ENCODE results near the gene EFCAB6.

Gene EFCAB6

DNA sequence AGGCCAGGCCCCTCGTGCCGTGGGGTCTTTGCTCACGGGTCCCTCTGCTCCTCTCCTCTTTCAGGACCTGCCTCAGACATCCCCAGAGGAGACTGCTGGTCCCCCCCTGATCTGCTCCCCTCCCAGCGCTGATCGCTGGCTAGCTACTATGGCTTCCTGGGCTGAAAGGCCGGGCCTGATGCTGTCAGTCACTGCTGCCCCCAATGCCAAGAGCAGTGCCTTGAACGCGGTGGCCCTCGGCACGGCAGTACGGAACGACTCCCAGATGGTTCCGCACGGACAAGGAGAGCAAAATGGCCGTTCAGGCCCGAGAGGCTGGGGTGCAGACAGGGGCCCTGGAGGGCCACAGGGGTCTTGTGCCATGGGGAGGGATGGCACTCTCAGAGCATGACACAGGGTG is 28.7 kb upstream of the EFCAB6 start:
- Mint-ChIP-seq H3K27ac (no peak overlapping the region), H3K27me3 (no peaks in the 10 kb centered on the region), H3K9me3 (no peaks in the 10 kb centered on the region), H3K36me3 (ENCODE audit: low read depth) (no peaks in the 10 kb centered on the region), H3K4me3 (no peak overlapping the region), H3K4me1 (ENCODE audit: low read depth) (peaks cover 5% of the 10 kb centered on the region)
- intact Hi-C loops (cut with micrococcal nuclease): no loop called here

DNA sequence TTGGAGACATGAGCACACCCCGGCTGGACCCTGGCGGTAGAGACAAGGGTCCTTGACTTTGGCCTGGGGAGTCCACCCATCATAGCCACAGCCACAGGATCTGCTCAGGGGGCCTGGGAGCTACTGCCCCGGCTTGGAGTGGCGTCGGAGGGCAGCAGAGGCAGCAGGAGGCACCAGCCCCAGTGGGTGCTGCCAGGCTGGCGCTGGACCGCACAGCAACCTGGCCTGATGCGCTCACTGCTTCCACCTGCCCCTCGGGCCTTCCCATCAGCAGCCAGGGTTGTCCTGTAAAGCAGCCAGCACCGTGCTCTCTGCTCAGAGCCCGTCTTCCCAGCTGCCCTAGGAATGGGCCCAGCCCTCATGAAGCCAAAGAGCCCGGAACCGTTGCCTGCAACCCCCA is 28.3 kb upstream of the EFCAB6 start:
- Mint-ChIP-seq H3K27ac (no peak overlapping the region), H3K36me3 (ENCODE audit: low read depth) (no peaks in the 10 kb centered on the region), H3K27me3 (peaks cover 3% of the 10 kb centered on the region)

DNA sequence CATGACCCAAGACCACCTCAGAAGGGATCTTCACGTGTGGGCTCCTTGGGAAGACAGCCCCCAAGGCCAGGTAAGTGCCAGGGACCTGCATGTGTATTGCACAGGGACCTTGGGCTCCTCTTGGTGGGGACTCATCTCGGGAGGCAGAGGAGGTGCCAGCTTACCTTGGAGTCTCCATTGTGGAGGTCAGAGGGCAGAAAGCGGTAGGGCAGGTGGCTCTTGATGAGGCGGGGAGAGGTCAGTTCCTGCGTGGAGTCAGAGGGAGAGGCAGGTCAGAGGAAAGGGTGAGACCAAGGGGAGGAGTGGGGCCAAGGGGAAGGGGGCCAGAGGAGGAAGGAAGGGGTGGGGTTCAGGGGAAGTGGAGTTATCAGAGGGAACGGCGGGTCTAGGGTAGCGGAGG is 27.7 kb upstream of the EFCAB6 start:
- H3K4me1 Mint-ChIP-seq (ENCODE audit: low read depth): peaks cover 5% of the 10 kb centered on the region
- H3K4me3 Mint-ChIP-seq: no peak overlapping the region
- H3K36me3 Mint-ChIP-seq (ENCODE audit: low read depth): no peaks in the 10 kb centered on the region
- peaks cover 7% of the 10 kb centered on the region for H3K27me3 Mint-ChIP-seq
- no peak overlapping the region for H3K27ac Mint-ChIP-seq
- no peaks in the 10 kb centered on the region for H3K9me3 Mint-ChIP-seq
- intact Hi-C loops (cut with micrococcal nuclease): no loop called here

More for the DNA sequence above, 28.3 kb upstream of the EFCAB6 start:
- intact Hi-C loops (cut with micrococcal nuclease): no loop called here
- Mint-ChIP-seq H3K4me1 (ENCODE audit: low read depth) (peaks cover 5% of the 10 kb centered on the region), H3K9me3 (no peaks in the 10 kb centered on the region), H3K4me3 (no peak overlapping the region)

DNA sequence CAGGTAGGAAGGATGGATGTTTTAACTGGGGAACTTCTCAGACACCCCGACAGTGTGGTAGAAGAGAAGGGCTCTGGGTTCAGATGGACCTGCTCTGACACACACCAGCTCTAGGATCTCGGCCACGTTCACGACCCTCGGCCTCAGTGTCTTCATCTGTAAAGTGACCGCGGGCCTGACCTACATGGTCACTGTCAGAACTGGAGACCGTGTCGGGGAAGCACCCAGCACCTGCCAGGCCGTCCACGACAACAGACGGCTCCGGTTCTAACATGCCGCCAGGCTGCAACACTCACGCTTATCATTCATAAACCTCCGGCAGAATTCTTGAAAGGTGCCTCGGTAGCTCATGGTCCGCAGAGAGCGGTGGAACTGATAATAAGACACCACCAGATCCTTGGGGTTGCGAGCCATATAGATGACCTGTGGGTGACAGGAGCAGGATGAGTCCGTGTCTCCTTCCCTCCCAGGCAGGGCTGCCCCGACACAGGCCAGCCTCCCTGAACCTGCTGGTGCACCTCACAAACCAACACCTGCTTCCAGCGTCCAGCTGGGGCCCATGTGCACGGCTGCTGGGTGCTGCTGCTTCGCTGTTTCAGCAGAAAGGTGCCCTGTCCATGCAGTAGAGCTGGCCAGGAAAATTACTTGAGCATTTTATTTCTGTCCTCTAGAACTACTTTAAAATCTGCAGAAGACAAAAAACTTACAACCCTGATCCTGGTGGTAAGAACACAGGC is 26.6 kb upstream of the EFCAB6 start:
- H3K36me3 Mint-ChIP-seq (ENCODE audit: low read depth): no peaks in the 10 kb centered on the region
- no peak overlapping the region for H3K27ac Mint-ChIP-seq
- intact Hi-C loops (cut with micrococcal nuclease): no loop called here
- H3K4me1 Mint-ChIP-seq (ENCODE audit: low read depth): peaks cover 5% of the 10 kb centered on the region
- no peak overlapping the region for H3K4me3 Mint-ChIP-seq
- H3K9me3 Mint-ChIP-seq: no peaks in the 10 kb centered on the region
- H3K27me3 Mint-ChIP-seq: peaks cover 7% of the 10 kb centered on the region

DNA sequence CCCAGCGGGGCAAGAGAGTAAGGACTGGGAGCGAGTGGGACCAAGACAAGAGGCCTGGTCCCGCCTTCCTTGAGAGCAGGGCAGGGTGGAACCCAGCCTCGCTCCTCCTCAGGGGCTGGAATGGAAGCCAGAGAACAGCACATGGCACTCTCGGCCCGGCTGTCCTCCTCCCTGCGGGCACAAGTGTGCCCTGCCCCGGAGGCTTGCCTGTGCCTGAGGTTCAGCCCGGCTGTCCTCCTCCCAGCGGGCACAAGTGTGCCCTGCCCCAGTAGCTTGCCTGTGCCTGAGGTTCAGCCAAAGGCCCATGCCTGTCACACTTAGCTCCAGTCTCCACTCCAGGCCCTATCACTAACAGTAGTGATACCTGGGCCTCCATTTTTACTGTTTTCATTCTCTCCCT is 26.1 kb upstream of the EFCAB6 start:
- Mint-ChIP-seq H3K4me1 (ENCODE audit: low read depth) (peaks cover 5% of the 10 kb centered on the region), H3K36me3 (ENCODE audit: low read depth) (no peaks in the 10 kb centered on the region), H3K9me3 (no peaks in the 10 kb centered on the region), H3K4me3 (no peak overlapping the region), H3K27me3 (peaks cover 7% of the 10 kb centered on the region), H3K27ac (no peak overlapping the region)
- intact Hi-C loops (cut with micrococcal nuclease): no loop called here

DNA sequence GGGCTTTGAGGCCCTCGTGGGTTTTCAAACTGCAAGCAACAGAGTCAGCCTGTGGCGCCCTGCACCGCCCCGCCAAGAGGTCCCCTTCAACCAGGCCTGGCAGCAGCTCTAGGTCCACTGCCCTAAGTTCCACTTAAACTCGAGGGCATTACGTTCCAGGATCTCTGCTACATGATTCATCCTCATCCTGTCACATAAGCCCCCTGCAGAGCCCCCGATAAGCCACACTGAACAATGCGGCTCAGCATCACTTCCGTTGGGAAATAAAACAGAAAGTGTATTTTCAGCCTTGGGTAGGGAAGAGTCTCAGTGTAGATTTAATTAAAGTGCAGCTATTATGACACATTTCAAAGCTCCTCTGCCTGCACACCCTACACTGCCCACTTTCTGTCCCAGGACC is 25.6 kb upstream of the EFCAB6 start:
- Mint-ChIP-seq H3K27me3 (peaks cover 7% of the 10 kb centered on the region), H3K36me3 (ENCODE audit: low read depth) (no peaks in the 10 kb centered on the region), H3K4me3 (no peak overlapping the region), H3K4me1 (ENCODE audit: low read depth) (peaks cover 5% of the 10 kb centered on the region), H3K27ac (no peak overlapping the region), H3K9me3 (no peaks in the 10 kb centered on the region)
- intact Hi-C loops (cut with micrococcal nuclease): no loop called here

DNA sequence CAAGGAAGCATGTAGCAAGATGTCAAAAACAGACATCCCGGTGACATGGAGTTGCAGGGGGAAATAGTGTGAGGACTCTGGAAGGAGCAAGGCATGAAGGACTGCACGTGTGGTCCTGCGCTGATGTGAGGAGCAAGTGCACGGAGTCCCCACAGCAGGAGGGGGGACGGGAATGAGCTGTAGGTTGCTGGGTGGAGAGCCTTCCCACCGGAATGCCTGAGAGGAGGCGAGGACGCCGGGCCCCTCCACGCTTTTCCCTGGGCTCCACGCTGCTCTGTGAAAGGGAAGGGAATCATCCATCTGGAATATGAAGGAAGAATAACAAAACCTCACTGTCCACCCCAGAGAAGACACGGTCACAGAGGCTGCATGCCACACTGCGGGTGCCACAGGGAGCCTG is 23.6 kb upstream of the EFCAB6 start:
- intact Hi-C loops (cut with micrococcal nuclease): no loop called here
- Mint-ChIP-seq H3K27ac (no peak overlapping the region), H3K9me3 (no peaks in the 10 kb centered on the region), H3K4me1 (ENCODE audit: low read depth) (peaks cover 5% of the 10 kb centered on the region), H3K36me3 (ENCODE audit: low read depth) (no peaks in the 10 kb centered on the region), H3K4me3 (no peak overlapping the region), H3K27me3 (peaks cover 7% of the 10 kb centered on the region)

DNA sequence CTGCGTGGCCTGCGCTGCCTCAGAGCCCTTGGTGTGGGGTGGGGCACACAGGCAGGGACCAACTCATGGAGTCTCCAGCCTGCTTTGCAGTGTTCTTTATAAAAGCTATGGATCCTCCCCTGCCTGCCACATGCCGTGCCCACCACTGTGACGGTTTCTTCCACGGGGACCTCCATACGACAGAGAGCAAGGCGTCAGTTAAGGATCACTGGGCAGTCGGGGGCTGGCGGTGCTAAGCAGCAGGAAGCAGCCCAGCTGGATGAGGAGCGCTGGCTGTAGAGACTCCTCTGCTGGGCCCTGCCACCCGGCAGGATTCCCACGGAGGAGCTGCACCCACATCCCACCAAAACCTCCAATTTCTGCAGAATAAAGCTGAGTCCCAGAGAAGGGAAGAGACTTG is 23.1 kb upstream of the EFCAB6 start:
- H3K9me3 Mint-ChIP-seq: no peaks in the 10 kb centered on the region
- no peak overlapping the region for H3K4me3 Mint-ChIP-seq
- H3K27me3 Mint-ChIP-seq: peaks cover 7% of the 10 kb centered on the region
- no peak overlapping the region for H3K27ac Mint-ChIP-seq
- intact Hi-C loops (cut with micrococcal nuclease): no loop called here
- peaks cover 5% of the 10 kb centered on the region for H3K4me1 Mint-ChIP-seq (ENCODE audit: low read depth)
- no peaks in the 10 kb centered on the region for H3K36me3 Mint-ChIP-seq (ENCODE audit: low read depth)

DNA sequence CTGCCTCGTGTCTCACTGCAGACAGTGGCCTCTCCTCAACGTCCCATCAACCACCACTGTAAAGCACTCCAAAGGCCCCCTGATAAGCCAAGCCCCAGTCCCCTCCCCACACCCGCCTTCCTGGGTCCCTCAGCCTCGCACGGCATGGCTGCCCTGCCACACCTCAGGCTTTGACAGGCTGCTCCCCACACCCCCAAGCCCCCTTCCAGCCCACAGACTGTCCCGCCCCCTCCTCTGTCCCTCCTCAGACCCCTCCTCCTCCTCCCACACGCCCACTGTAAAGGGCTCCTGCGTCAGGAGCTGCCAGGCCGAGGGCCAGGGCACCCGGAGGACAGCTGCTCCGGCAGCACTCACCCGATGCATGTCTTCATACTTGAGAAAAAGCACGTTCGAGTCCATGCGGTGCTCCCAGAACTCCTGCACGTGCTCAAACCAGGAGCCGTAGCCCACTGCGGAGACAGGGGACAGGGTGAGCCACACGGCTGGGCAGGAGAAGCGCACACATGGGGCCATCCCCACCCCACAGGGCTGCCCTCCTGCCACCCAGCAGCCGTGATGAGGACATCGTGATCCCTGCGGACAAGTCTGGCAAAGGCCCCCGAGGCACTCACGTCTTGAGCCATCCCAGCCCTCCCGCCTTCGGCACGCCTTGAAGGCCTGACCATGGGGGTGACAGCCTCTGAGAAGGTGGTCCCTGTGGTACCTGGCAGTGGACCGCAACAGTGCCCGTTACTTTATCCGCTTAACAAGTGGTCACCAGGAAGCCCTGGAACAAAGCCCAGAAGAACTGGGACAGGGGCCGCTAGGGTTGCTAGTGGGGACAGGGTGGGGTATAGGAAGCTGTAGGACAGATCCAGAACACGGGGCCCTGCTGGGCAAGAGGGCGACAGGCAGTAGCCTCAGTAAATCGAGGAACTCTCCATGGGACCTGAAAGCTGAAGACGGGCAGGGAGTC is 21.5 kb upstream of the EFCAB6 start:
- peaks cover 7% of the 10 kb centered on the region for H3K27me3 Mint-ChIP-seq
- intact Hi-C loops (cut with micrococcal nuclease): no loop called here
- no peak overlapping the region for H3K27ac Mint-ChIP-seq
- no peaks in the 10 kb centered on the region for H3K9me3 Mint-ChIP-seq
- no peaks in the 10 kb centered on the region for H3K4me1 Mint-ChIP-seq (ENCODE audit: low read depth)
- no peak overlapping the region for H3K4me3 Mint-ChIP-seq
- H3K36me3 Mint-ChIP-seq (ENCODE audit: low read depth): no peaks in the 10 kb centered on the region

DNA sequence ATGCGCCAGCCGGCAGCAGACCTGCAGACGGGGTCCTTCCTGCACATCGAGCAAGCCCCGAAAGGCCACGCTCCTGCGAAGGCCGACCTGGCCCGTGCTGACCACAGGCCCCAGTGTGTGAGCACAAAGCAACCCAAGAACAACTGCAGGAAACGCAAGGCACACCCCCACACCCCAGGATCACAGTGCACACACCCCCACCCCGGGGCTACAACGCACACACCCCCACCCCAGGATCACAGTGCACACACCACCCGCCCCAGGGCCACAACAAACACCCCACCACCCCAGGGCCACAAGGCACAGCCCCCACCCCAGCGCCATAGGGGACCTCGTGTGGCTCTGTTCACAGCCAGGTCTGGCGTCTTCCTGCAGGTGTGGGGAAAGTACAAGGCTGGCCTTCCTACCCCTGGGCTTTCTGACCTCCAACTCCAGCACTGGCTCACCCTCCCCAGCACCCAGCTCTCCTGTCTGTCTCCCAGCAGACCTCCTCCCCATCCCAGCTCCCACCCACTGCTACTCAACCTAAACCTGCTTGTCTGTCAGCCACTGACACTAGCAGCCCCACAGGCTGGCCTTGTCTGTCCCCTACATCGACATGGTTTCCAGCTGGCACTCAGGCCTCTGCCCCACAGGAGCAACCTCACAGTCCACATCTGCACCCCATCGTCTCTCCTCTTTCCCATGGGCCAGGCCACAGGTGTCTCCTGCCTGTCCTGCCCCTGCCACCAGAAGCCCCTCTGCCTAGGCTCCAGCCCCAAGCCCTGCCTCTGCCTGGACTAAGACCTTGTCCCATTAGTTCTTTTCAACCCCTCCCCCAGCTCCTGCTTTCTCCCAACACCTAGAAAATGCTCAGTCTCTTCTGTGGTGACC is 20.5 kb upstream of the EFCAB6 start:
- Mint-ChIP-seq H3K4me1 (ENCODE audit: low read depth) (no peaks in the 10 kb centered on the region), H3K9me3 (no peaks in the 10 kb centered on the region), H3K4me3 (no peak overlapping the region), H3K27ac (no peak overlapping the region), H3K36me3 (ENCODE audit: low read depth) (no peaks in the 10 kb centered on the region), H3K27me3 (peaks cover 7% of the 10 kb centered on the region)
- intact Hi-C loops (cut with micrococcal nuclease): no loop called here

DNA sequence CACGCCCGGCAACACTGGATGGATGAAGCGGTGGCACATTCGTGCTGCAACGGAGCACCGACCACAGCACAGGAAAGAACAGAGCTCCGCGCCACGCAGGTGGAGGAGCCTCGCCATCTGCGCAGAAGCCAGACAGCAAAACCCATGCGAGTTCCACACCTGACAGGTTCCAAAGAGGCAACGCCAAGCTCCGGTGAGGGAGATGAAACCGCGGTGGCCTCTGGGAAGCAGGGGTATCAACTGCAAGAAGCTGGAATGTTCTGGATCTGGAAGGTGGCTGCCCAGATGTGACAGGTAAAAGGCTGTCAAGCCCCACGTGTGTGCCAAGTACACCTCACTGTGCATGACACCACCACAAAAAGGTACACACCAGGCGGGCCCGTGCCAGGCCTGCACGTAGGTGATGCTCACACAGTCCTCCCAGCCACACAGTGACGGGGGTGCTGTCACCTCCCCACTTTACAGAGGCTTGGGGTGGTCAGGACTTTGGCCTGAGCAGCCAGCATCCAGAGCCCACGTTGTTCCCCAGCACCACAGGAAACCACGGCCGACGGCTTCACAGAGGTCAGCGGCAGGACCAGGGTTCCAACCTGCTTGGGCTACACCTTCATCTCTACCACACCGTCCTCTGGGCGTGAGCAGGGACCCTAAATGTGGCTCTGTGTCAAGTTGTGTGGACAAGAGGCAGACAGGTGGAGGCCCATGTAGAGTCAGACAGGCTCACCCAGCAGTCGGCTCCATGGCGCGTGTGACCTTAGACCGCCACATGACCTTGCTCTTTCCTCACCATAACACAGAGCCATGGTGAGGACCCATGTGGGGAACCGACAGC is 19.7 kb upstream of the EFCAB6 start:
- no peak overlapping the region for H3K27ac Mint-ChIP-seq
- no peaks in the 10 kb centered on the region for H3K9me3 Mint-ChIP-seq
- peaks cover 7% of the 10 kb centered on the region for H3K27me3 Mint-ChIP-seq
- no peaks in the 10 kb centered on the region for H3K36me3 Mint-ChIP-seq (ENCODE audit: low read depth)
- intact Hi-C loops (cut with micrococcal nuclease): no loop called here
- H3K4me1 Mint-ChIP-seq (ENCODE audit: low read depth): no peaks in the 10 kb centered on the region
- H3K4me3 Mint-ChIP-seq: no peak overlapping the region

DNA sequence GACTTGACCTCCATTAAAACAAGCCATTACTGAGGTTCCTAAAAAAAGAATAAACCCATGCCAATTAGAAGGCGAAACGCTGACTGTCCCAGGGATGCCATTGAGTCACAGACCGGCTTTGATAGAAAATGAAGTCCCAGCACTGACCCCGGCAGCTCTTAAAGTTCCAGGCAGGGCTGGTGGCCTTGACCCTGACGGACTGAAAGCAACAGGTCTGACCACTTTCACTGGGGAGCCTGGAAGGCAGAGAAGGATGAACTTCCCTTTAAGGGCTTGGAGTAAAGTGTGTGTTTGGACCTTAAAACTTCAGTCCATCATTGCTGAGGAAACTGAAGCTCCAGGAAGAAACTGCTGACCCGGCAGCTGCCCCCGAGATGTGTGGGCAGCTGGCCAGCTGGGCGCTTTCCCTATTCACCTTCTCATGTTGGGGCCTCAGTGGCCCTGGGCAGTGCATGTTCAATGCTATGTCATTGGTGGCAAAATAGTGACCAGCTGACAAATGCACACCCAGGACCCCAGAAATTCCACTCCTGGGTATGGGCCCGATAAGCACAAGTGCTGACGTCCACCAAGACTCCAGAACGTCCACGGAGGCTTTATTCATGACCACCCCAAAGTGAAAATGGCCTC is 18.9 kb upstream of the EFCAB6 start:
- no peaks in the 10 kb centered on the region for H3K4me1 Mint-ChIP-seq (ENCODE audit: low read depth)
- peaks cover 7% of the 10 kb centered on the region for H3K27me3 Mint-ChIP-seq
- intact Hi-C loops (cut with micrococcal nuclease): no loop called here
- H3K36me3 Mint-ChIP-seq (ENCODE audit: low read depth): no peaks in the 10 kb centered on the region
- H3K9me3 Mint-ChIP-seq: no peaks in the 10 kb centered on the region
- no peak overlapping the region for H3K4me3 Mint-ChIP-seq
- no peak overlapping the region for H3K27ac Mint-ChIP-seq
